Epithelial cell of proximal tubule (primary cell): Measurements from ENCODE around the gene SMG9. TPM values are rescaled to one million over a fixed set of nuclear protein-coding genes. Genes with fewer than 3 reads are reported as not detected.
"Not testable (repeated sequence)": the region's sequence is repeated elsewhere in the genome, so short reads cannot be mapped to it uniquely, and the experiment has no call there.

Experiments used
- DNase-seq: peaks from one replicate; pipeline ENCODE4 v3.0.0-alpha.2; 2011; ENCODE audit warnings: low read depth
- H3K4me3 ChIP-seq: 2 replicates; pipeline ENCODE4 v1.5.1; 2011; ENCODE audit warnings: low read depth, mild to moderate bottlenecking, low read length
- total RNA-seq: library from RNA; depleted of rRNA; stranded (reverse); fragments of >200 nt; gene quantifications from 2 replicates; pipeline ENCODE4 v1.2.3, GENCODE V29; 2015
- TF ChIP-seq, protein P1 (sequence below): conservative IDR thresholded peaks from 2 replicates; pipeline ENCODE4 v1.5.1; 2012; ENCODE audit warnings: low read depth, mild to moderate bottlenecking, low read length

The SMG9 gene
- total RNA-seq, 1 donor from 2014 or later: 29.9 TPM

GRCh38 chr19:43687660-43687997 lies 67.1 kb downstream of the SMG9 start:
- H3K4me3 ChIP-seq: no peak overlapping the region
- TF ChIP-seq, protein P1, sequence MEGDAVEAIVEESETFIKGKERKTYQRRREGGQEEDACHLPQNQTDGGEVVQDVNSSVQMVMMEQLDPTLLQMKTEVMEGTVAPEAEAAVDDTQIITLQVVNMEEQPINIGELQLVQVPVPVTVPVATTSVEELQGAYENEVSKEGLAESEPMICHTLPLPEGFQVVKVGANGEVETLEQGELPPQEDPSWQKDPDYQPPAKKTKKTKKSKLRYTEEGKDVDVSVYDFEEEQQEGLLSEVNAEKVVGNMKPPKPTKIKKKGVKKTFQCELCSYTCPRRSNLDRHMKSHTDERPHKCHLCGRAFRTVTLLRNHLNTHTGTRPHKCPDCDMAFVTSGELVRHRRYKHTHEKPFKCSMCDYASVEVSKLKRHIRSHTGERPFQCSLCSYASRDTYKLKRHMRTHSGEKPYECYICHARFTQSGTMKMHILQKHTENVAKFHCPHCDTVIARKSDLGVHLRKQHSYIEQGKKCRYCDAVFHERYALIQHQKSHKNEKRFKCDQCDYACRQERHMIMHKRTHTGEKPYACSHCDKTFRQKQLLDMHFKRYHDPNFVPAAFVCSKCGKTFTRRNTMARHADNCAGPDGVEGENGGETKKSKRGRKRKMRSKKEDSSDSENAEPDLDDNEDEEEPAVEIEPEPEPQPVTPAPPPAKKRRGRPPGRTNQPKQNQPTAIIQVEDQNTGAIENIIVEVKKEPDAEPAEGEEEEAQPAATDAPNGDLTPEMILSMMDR: no peak
- no peak for DNase-seq

DNA sequence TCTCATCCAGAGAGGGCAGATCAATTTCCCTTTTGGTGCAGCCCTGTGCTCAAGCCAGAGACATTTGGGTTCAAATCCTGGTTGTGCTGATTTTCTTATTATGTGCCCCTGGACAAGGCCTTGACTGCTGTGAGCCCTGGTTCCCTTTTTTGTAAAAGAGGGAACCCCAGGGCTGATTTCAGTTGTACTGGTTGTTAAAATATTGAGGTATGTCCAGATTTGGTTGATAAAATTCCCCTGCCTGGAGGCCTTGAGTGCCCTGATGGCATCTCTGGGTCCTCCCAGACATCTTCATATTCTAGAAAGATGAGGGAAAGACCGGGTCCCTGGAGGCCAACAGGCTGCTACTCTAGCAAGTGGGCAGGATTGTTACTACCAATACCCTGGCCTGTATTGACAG lies 70.4 kb downstream of the SMG9 start:
- TF ChIP-seq, protein P1: no peak
- no peak overlapping the region for H3K4me3 ChIP-seq
- DNase-seq: no peak

GRCh38 chr19:43683905-43684304 lies 70.9 kb downstream of the SMG9 start:
- TF ChIP-seq, protein P1: no peak
- no peak overlapping the region for H3K4me3 ChIP-seq
- no peak for DNase-seq

DNA sequence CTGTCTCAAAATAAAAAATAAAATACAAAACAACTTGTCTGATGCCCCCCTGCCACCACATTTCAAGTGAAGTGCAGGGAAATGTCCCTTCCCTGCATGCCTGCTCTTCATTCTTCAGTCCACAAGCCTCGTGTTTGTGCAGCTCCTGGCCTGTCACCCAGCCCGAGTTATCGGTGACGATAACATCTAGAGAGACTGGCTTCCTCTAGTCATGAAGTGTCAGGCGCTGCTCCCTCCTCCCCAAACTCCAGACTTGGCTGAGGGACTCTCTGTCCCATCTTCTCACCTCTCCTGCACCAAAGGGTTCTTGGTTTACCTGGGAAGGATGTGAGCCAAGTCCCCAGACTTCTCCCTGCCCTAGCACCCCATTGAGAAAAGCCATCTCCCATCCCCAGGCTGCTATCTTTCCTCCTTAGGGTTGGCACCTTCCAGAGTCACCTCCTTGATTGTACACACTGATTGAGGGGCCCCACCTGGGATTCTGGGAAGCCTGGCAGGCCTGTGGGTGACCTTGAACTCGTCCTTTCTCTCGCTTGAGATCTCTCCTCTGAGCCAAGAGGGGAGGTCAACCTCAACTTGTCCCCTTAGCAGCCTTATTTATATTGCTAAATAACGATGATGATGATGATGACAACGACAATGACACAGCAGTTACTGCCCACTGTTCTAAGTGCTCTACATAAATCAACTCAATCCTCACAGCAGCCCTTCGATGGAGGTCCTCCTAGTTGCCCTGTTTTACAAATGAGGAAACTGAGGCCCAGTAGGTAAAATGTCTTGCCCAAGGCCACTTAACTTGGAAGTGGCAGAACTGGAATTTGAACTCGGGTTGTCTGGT lies 71.7 kb downstream of the SMG9 start:
- no peak for DNase-seq
- TF ChIP-seq, protein P1: no peak
- no peak overlapping the region for H3K4me3 ChIP-seq

DNA sequence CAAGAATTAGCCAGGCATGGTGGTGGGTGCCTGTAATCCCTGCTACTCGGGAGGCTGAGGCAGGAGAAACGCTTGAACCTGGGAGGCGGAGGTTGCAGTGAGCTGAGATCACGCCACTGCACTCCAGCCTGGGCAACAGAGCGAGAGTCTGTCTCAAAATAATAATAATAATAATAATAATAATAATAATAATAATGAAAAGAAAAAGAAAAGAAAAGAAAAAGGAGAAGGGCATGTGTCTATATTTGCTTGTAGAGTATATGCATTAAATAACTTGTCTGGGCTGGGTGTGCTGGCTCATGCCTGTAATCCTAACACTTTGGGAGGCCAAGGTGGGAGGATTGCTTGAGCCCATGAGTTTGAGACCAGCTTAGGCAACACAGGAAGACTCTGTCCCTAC lies 72.5 kb downstream of the SMG9 start:
- not testable (repeated sequence) for H3K4me3 ChIP-seq, DNase-seq

- TF ChIP-seq, protein P1: no peak
- no peak overlapping the region for H3K4me3 ChIP-seq
- DNase-seq: no peak
Observed at GRCh38 chr19:43681821-43682220, 72.9 kb downstream of the SMG9 start.

DNA sequence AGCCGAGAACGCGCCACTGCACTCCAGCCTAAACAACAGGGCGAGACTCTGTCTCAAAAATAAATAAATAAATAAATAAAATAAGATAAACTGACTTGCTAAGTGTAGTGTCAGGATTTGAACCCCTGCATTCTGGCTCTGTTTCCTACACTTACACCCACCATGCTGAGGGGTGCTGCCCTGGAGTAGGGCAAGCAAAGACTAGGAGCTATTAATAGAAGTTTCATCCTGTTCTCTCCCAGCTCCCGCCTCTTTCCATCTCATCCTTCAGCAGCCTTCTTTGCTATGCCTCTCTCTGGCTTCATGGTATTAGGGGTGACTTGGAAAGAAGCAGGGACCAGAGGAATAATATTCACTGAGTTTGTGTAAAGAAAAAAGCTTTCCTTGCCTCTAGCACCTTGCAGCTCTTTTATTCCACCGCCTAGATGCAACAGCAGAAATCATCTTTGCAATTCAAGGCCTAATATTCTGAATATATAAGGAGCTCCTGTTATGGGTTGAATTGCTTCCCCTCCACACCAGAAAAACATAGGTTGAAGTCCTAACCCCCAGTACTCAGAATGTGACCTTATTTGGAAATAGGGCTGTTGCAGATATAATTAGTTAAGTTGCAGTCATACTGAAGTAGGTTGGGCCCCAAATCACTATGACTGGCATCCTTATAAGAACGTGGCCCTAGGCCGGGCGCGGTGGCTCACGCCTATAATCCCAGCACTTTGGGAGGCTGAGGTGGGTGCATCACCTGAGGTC lies 76.1 kb downstream of the SMG9 start:
- no peak overlapping the region for H3K4me3 ChIP-seq
- TF ChIP-seq, protein P1: no peak
- no peak for DNase-seq

Other genes starting within 250 kb of the SMG9 start
- 55.9 and 76.0 TPM in 2 replicates for gene ETHE1, start 227.8 kb downstream of the SMG9 start, total RNA-seq
- gene ZNF575, start 221.8 kb downstream of the SMG9 start, total RNA-seq: not detected in 2 replicates
- gene XRCC1, start 179.4 kb downstream of the SMG9 start, total RNA-seq: 31.4 and 42.9 TPM in 2 replicates
- 0.43 and 2.3 TPM in 2 replicates for gene PINLYP, start 179.2 kb downstream of the SMG9 start, total RNA-seq
- 20.8 and 21.3 TPM in 2 replicates for gene IRGQ, start 158.8 kb downstream of the SMG9 start, total RNA-seq
- 6.9 and 10.9 TPM in 2 replicates for gene ZNF576, start 158.4 kb downstream of the SMG9 start, total RNA-seq
- gene SRRM5, start 142.9 kb downstream of the SMG9 start, total RNA-seq: 0.12 TPM in 1 of 2 replicates, not detected in the other
- gene ZNF428, start 135.3 kb downstream of the SMG9 start, total RNA-seq: 36.7 and 60.7 TPM in 2 replicates
- 7.7 and 16.4 TPM in 2 replicates for gene CADM4, start 115.1 kb downstream of the SMG9 start, total RNA-seq
- gene PLAUR, start 84.8 kb downstream of the SMG9 start, total RNA-seq: 150 and 335 TPM in 2 replicates
- not detected in 2 replicates for gene IRGC, start 38.9 kb downstream of the SMG9 start, total RNA-seq
- 8.3 and 11.6 TPM in 2 replicates for gene KCNN4, start 26.0 kb upstream of the SMG9 start, total RNA-seq
- gene LYPD5, start 47.5 kb upstream of the SMG9 start, total RNA-seq: 1.2 TPM in 1 of 2 replicates, not detected in the other
- 2.9 and 3.5 TPM in 2 replicates for gene ZNF283, start 72.4 kb upstream of the SMG9 start, total RNA-seq
- gene ZNF404, start 129.0 kb upstream of the SMG9 start, total RNA-seq: 1.2 and 1.5 TPM in 2 replicates
- 3.3 and 4.8 TPM in 2 replicates for gene ZNF45, start 180.3 kb upstream of the SMG9 start, total RNA-seq
- gene ZNF221, start 196.3 kb upstream of the SMG9 start, total RNA-seq: 2.5 and 5.6 TPM in 2 replicates
- gene ZNF155, start 229.2 kb upstream of the SMG9 start, total RNA-seq: 2.8 and 4.3 TPM in 2 replicates
- 1.7 TPM in 2 replicates for gene ZNF230, start 248.0 kb upstream of the SMG9 start, total RNA-seq